ENCODE data around the gene GALR1. TPM values are rescaled to one million over a fixed set of nuclear protein-coding genes. Genes with fewer than 3 reads are reported as not detected.

GALR1 gene
- total and polyA plus RNA-seq, 2 donors (not counting 3 experiments of a cell fraction or from before 2014, with no cell fraction given), result not detected

DNA sequence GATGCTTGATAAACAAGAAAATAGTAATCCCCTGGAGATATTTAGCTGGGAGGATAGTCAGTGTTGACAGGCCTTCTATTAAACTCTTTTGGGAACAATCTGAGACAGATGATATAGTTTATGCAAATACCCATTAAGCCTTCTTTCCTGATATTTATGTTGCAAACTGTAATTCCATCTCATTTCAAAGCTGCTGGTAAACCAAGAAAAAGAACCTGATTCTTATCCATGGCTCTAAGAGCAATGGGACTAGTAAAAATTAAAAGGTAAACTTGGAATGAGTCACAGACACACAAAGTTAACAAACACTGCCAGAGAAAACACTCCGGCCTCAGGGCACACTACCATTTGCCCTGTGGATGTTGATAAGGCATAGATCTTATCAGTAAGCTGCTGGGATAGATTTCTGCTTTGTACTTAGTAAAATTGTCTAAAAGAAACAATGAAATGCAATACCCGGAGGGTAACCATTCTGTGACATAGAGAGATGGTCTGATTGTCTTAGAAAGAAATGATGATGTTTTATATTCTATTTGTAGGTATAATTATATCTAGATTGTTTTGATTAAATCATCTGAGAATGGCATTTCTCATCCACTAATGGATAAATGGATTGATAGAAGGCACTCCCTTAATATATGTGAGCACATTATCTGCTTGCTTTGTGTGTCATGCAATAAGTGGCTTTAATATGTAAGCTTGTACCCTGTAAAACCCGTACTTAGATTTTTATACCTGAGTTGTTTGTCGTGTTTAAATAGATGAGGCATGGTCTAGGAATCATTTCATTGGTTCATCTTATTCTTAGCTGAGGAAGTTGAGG, 13.2 kb downstream of the GALR1 start:
- intact Hi-C loops (cut with micrococcal nuclease), result no loop called here

More for the DNA sequence above, 13.2 kb downstream of the GALR1 start:
- dilution Hi-C loops (cut with MboI; ENCODE audit: extremely low pct_ligation_motif_present, low sequenced_read_pairs), result no loop called here
- no peak for FAIRE-seq
- ChIA-PET CTCF (no interaction called here), POLR2A (no interaction called here)
- Histone ChIP-seq H3K27me3 (ENCODE audit: control insufficient read depth in 2 of 2, insufficient read depth in 2 of 2, low read length in 2 of 2) (no peaks in the 10 kb centered on the region), H3K4me2 (ENCODE audit: insufficient read depth, low read length) (no peak overlapping the region), H3K9me1 (replicated peaks; ENCODE audit: control insufficient read depth, extremely low read depth, insufficient read depth, low read length) (no peaks in the 10 kb centered on the region), H3K4me3 (replicated peaks in 1 of 3; ENCODE audit: insufficient read depth in 1 of 3, low read depth in 1 of 3, low read length in 3 of 3) (no peak overlapping the region), H2AFZ (ENCODE audit: low read depth, low read length) (no peak overlapping the region), H3K4me1 (ENCODE audit: control insufficient read depth, extremely low read depth, insufficient read depth, low read length) (no peaks in the 10 kb centered on the region), H3K9me3 (replicated peaks; ENCODE audit: control insufficient read depth, insufficient read depth, low read length) (no peaks in the 10 kb centered on the region), H3K27ac (ENCODE audit: insufficient read depth, low read depth, low read length) (no peak overlapping the region), H3K36me3 (ENCODE audit: control insufficient read depth in 2 of 2, extremely low read depth in 1 of 2, insufficient read depth in 2 of 2, low read length in 2 of 2) (no peaks in the 10 kb centered on the region), H3K79me2 (ENCODE audit: control insufficient read depth, insufficient read depth, low read length) (no peaks in the 10 kb centered on the region), H3K9ac (replicated peaks; ENCODE audit: extremely low read depth, insufficient read depth, low read length) (no peak overlapping the region), H4K20me1 (replicated peaks; ENCODE audit: control insufficient read depth, extremely low read depth, insufficient read depth, low read length) (no peaks in the 10 kb centered on the region)
- DNase-seq (ENCODE audit: low read depth, low spot score), result no peak
- TF ChIP-seq MYC (IDR thresholded peaks at IDR 0.05; ENCODE audit: low read depth, low read length) (no peak), GATA2 (IDR thresholded peaks at IDR 0.05; ENCODE audit: insufficient read depth, insufficient read length, low read depth, low read length) (no peak), FOS (IDR thresholded peaks at IDR 0.05; ENCODE audit: borderline replicate concordance, insufficient read depth, low read length) (no peak), POLR2A (IDR thresholded peaks at IDR 0.05; ENCODE audit: low read depth, low read length) (no peak), POLR2AphosphoS5 (IDR thresholded peaks at IDR 0.05; ENCODE audit: insufficient read depth, low read depth, low read length) (no peak), CTCF (IDR thresholded peaks at IDR 0.05; ENCODE audit: extremely low read depth in 1 of 2, insufficient read depth in 1 of 2, low read depth in 1 of 2, low read length in 2 of 2) (no peak), MAX (IDR thresholded peaks at IDR 0.05; ENCODE audit: insufficient read depth, insufficient read length) (no peak), EZH2 (IDR thresholded peaks at IDR 0.05; ENCODE audit: borderline replicate concordance, low read depth, low read length, severe bottlenecking) (no peak), JUN (IDR thresholded peaks at IDR 0.05; ENCODE audit: borderline replicate concordance, insufficient read depth, insufficient read length, low read depth) (no peak)
- no TSS peak for BruUV-seq (replicated peaks)

All from endothelial cell of umbilical vein (primary cell).